ENCODE data around the gene KLK13.
A peak's percentile ranks its signal among the peaks of the same experiment; 100 is the strongest.

KLK13 gene

GRCh38 chr19:51047031-51047335, 17.9 kb downstream of the KLK13 start:
- Mint-ChIP-seq H3K4me3 (no peak overlapping the region), H3K4me1 (no peaks in the 10 kb centered on the region), H3K27ac (no peak overlapping the region), H3K27me3 (peaks cover 5% of the 10 kb centered on the region), H3K36me3 (no peaks in the 10 kb centered on the region), H3K9me3 (no peaks in the 10 kb centered on the region)

- Mint-ChIP-seq H3K27me3 (peaks cover 3% of the 10 kb centered on the region), H3K9me3 (no peaks in the 10 kb centered on the region), H3K27ac (no peak overlapping the region), H3K4me1 (no peaks in the 10 kb centered on the region), H3K4me3 (no peak overlapping the region), H3K36me3 (no peaks in the 10 kb centered on the region)
These were observed 20.6 kb downstream of the KLK13 start for GRCh38 chr19:51044327-51044726.

- Mint-ChIP-seq H3K4me1 (no peaks in the 10 kb centered on the region), H3K36me3 (no peaks in the 10 kb centered on the region), H3K9me3 (no peaks in the 10 kb centered on the region), H3K27ac (no peak overlapping the region), H3K27me3 (peaks cover 3% of the 10 kb centered on the region), H3K4me3 (no peak overlapping the region)
These were observed 21.4 kb downstream of the KLK13 start for GRCh38 chr19:51043497-51043896.

- H3K9me3 Mint-ChIP-seq = no peaks in the 10 kb centered on the region
- no peaks in the 10 kb centered on the region for H3K27me3 Mint-ChIP-seq
- H3K27ac Mint-ChIP-seq = no peak overlapping the region
- H3K4me1 Mint-ChIP-seq = no peaks in the 10 kb centered on the region
- H3K4me3 Mint-ChIP-seq = no peak overlapping the region
- H3K36me3 Mint-ChIP-seq = no peaks in the 10 kb centered on the region
These were observed 24.7 kb downstream of the KLK13 start for GRCh38 chr19:51040151-51040550.

- H3K36me3 Mint-ChIP-seq = no peaks in the 10 kb centered on the region
- peaks cover 7% of the 10 kb centered on the region for H3K27me3 Mint-ChIP-seq
- H3K27ac Mint-ChIP-seq = no peak overlapping the region
- H3K9me3 Mint-ChIP-seq = no peaks in the 10 kb centered on the region
- H3K4me1 Mint-ChIP-seq = no peaks in the 10 kb centered on the region
- H3K4me3 Mint-ChIP-seq = no peak overlapping the region
These were observed 28.4 kb downstream of the KLK13 start for GRCh38 chr19:51036519-51036918.

GRCh38 chr19:51034704-51035103, 30.2 kb downstream of the KLK13 start, which contains the start of gene KLK12:
Gene KLK12 (minus strand): TSS chr19:51035002. CDS start chr19:51034621, 381 bp downstream.
- Mint-ChIP-seq H3K27ac (no peak within 1 kb of the TSS), H3K4me1 (no peaks in the 10 kb centered on the region), H3K4me3 (no peak within 1 kb of the TSS), H3K9me3 (no peaks in the 10 kb centered on the region), H3K27me3 (peaks cover 16% of the 10 kb centered on the region), H3K36me3 (no peaks in the 10 kb centered on the region)

GRCh38 chr19:51031880-51032225, 33.0 kb downstream of the KLK13 start:
- Mint-ChIP-seq H3K27ac (no peak overlapping the region), H3K9me3 (no peaks in the 10 kb centered on the region), H3K4me1 (no peaks in the 10 kb centered on the region), H3K36me3 (no peaks in the 10 kb centered on the region), H3K27me3 (peaks cover 27% of the 10 kb centered on the region), H3K4me3 (no peak overlapping the region)

GRCh38 chr19:51031220-51031879, 33.5 kb downstream of the KLK13 start:
- H3K36me3 Mint-ChIP-seq = no peaks in the 10 kb centered on the region
- no peaks in the 10 kb centered on the region for H3K9me3 Mint-ChIP-seq
- peaks cover 29% of the 10 kb centered on the region for H3K27me3 Mint-ChIP-seq
- H3K27ac Mint-ChIP-seq = peak overlapping the region; percentile 64
- H3K4me1 Mint-ChIP-seq = no peaks in the 10 kb centered on the region
- no peak overlapping the region for H3K4me3 Mint-ChIP-seq

- Mint-ChIP-seq H3K36me3 (no peaks in the 10 kb centered on the region), H3K27me3 (peaks cover 29% of the 10 kb centered on the region), H3K9me3 (no peaks in the 10 kb centered on the region), H3K4me3 (no peak overlapping the region), H3K27ac (no peak overlapping the region), H3K4me1 (no peaks in the 10 kb centered on the region)
These were observed 34.3 kb downstream of the KLK13 start for GRCh38 chr19:51030631-51031030.

GRCh38 chr19:51029718-51030117, 35.2 kb downstream of the KLK13 start:
- Mint-ChIP-seq H3K4me3 (no peak overlapping the region), H3K27me3 (peaks cover 33% of the 10 kb centered on the region), H3K4me1 (no peaks in the 10 kb centered on the region), H3K9me3 (no peaks in the 10 kb centered on the region), H3K27ac (no peak overlapping the region), H3K36me3 (no peaks in the 10 kb centered on the region)

GRCh38 chr19:51027873-51028272, 37.0 kb downstream of the KLK13 start:
- no peak overlapping the region for H3K4me3 Mint-ChIP-seq
- H3K27me3 Mint-ChIP-seq = peaks cover 28% of the 10 kb centered on the region

GRCh38 chr19:51027126-51027806, 37.6 kb downstream of the KLK13 start:
- Mint-ChIP-seq H3K4me1 (no peaks in the 10 kb centered on the region), H3K36me3 (no peaks in the 10 kb centered on the region), H3K27me3 (peaks cover 28% of the 10 kb centered on the region), H3K9me3 (no peaks in the 10 kb centered on the region), H3K4me3 (no peak overlapping the region), H3K27ac (no peak overlapping the region)

More at GRCh38 chr19:51027873-51028272, 37.0 kb downstream of the KLK13 start:
- Mint-ChIP-seq H3K36me3 (no peaks in the 10 kb centered on the region), H3K4me1 (no peaks in the 10 kb centered on the region), H3K27ac (no peak overlapping the region), H3K9me3 (no peaks in the 10 kb centered on the region)

- H3K27ac Mint-ChIP-seq = no peak within 1 kb of the TSS
- peaks cover 27% of the 10 kb centered on the region for H3K27me3 Mint-ChIP-seq
- H3K4me1 Mint-ChIP-seq = no peaks in the 10 kb centered on the region
- no peaks in the 10 kb centered on the region for H3K9me3 Mint-ChIP-seq
- H3K4me3 Mint-ChIP-seq = no peak within 1 kb of the TSS
- H3K36me3 Mint-ChIP-seq = no peaks in the 10 kb centered on the region
These were observed 38.4 kb downstream of the KLK13 start, which contains the start of gene KLK11 for GRCh38 chr19:51026554-51026831. Gene KLK11 (minus strand): TSS chr19:51026616. CDS start chr19:51025631, 985 bp downstream.

- no peaks in the 10 kb centered on the region for H3K4me1 Mint-ChIP-seq
- H3K9me3 Mint-ChIP-seq = no peaks in the 10 kb centered on the region
- H3K27me3 Mint-ChIP-seq = peaks cover 22% of the 10 kb centered on the region
- H3K27ac Mint-ChIP-seq = no peak overlapping the region
- no peaks in the 10 kb centered on the region for H3K36me3 Mint-ChIP-seq
- H3K4me3 Mint-ChIP-seq = no peak overlapping the region
These were observed 38.9 kb downstream of the KLK13 start for GRCh38 chr19:51025809-51026553.

- peaks cover 20% of the 10 kb centered on the region for H3K27me3 Mint-ChIP-seq
- H3K4me3 Mint-ChIP-seq = no peak overlapping the region
- H3K36me3 Mint-ChIP-seq = no peaks in the 10 kb centered on the region
- H3K9me3 Mint-ChIP-seq = no peaks in the 10 kb centered on the region
- no peak overlapping the region for H3K27ac Mint-ChIP-seq
- no peaks in the 10 kb centered on the region for H3K4me1 Mint-ChIP-seq
These were observed 39.5 kb downstream of the KLK13 start for GRCh38 chr19:51025401-51025800.

- Mint-ChIP-seq H3K36me3 (no peaks in the 10 kb centered on the region), H3K27ac (no peak overlapping the region), H3K4me1 (no peaks in the 10 kb centered on the region), H3K4me3 (no peak overlapping the region), H3K27me3 (peaks cover 22% of the 10 kb centered on the region), H3K9me3 (no peaks in the 10 kb centered on the region)
These were observed 40.0 kb downstream of the KLK13 start for GRCh38 chr19:51024924-51025323.
